Muscle layer of duodenum (tissue), 2 donors: ENCODE data around the gene NRL.

ENCODE experiments used
- H3K27ac ChIP-seq: one replicate; pipeline ENCODE4 v1.7.0; 2013; ENCODE audit warnings: mild to moderate bottlenecking, low read length
- H3K27me3 ChIP-seq: one replicate; pipeline ENCODE4 v1.7.0; 2013; ENCODE audit warnings: low read depth, mild to moderate bottlenecking, control low read depth, low read length
- H3K36me3 ChIP-seq, 2 donors: one replicate each; pipeline ENCODE4 v1.7.0; 2013; ENCODE audit warnings: low read length in 2 of 2, control low read depth in 1 of 2, mild to moderate bottlenecking in 1 of 2; ENCODE audit not compliant: insufficient read depth in 2 of 2, control insufficient read depth in 1 of 2
- H3K4me1 ChIP-seq, 2 donors: one replicate each; pipeline ENCODE4 v1.7.0; 2013; ENCODE audit warnings: low read length in 2 of 2, mild to moderate bottlenecking in 2 of 2, control low read depth in 1 of 2, moderate library complexity in 1 of 2; ENCODE audit not compliant: insufficient read depth in 2 of 2, control insufficient read depth in 1 of 2
- H3K4me3 ChIP-seq, 2 donors: one replicate each; pipeline ENCODE4 v1.7.0; 2013; ENCODE audit warnings: low read length in 2 of 2, low read depth in 1 of 2, mild to moderate bottlenecking in 1 of 2
- H3K9me3 ChIP-seq, 2 donors: one replicate each; pipeline ENCODE4 v1.7.0; 2013; ENCODE audit warnings: low read length in 2 of 2, control low read depth in 1 of 2, mild to moderate bottlenecking in 1 of 2; ENCODE audit not compliant: control insufficient read depth in 1 of 2
- donor health status: healthy.

Gene NRL

DNA sequence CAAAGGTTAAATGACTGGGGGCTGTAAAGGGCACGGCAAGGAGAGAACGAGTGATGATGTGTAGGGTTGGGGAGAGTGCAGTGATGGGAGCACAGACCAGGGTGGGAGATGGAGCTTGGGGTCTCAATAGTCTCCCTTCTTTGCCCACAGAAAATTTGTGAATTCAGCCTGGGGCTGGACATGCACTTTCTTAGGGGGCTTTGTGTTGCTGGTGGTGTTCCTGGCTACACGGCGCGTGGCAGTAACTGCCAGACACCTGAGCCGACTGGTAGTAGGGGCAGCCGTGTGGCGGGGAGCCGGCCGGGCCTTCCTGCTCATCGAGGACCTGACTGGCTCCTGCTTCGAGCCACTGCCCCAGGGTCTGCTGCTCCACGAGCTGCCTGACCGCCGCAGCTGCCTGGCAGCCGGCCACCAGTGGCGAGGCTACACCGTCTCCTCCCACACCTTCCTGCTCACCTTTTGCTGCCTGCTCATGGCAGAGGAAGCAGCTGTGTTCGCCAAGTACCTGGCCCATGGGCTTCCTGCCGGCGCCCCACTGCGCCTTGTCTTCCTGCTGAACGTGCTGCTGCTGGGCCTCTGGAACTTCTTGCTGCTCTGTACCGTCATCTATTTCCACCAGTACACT lies 17.4 kb upstream of the NRL start:
- Histone ChIP-seq H3K9me3 (no peaks in the 10 kb centered on the region), H3K4me1 (peaks cover 10 to 14% of the 10 kb centered on the region in 2 donors), H3K27ac (no peak overlapping the region), H3K36me3 (no peaks in the 10 kb centered on the region), H3K27me3 (no peaks in the 10 kb centered on the region), H3K4me3 (no peak overlapping the region)

DNA sequence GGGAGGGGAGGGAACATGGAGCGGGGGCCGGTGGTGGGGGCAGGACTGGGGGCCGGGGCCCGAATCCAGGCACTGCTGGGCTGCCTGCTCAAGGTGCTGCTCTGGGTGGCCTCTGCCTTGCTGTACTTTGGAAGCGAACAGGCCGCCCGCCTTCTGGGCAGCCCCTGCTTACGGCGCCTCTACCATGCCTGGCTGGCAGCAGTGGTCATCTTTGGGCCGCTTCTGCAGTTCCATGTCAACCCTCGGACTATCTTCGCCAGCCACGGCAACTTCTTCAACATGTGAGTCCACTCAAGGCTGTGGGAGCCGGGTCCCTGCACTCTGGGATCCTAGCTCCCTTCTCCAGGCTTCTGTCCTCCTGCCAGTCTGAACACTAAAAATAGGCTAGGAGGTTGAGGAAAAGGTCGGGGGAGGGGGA lies 16.8 kb upstream of the NRL start:
- Histone ChIP-seq H3K9me3 (no peaks in the 10 kb centered on the region), H3K4me1 (peaks cover 4 to 8% of the 10 kb centered on the region in 2 donors), H3K27me3 (no peaks in the 10 kb centered on the region), H3K4me3 (no peak overlapping the region), H3K36me3 (no peaks in the 10 kb centered on the region), H3K27ac (no peak overlapping the region)

DNA sequence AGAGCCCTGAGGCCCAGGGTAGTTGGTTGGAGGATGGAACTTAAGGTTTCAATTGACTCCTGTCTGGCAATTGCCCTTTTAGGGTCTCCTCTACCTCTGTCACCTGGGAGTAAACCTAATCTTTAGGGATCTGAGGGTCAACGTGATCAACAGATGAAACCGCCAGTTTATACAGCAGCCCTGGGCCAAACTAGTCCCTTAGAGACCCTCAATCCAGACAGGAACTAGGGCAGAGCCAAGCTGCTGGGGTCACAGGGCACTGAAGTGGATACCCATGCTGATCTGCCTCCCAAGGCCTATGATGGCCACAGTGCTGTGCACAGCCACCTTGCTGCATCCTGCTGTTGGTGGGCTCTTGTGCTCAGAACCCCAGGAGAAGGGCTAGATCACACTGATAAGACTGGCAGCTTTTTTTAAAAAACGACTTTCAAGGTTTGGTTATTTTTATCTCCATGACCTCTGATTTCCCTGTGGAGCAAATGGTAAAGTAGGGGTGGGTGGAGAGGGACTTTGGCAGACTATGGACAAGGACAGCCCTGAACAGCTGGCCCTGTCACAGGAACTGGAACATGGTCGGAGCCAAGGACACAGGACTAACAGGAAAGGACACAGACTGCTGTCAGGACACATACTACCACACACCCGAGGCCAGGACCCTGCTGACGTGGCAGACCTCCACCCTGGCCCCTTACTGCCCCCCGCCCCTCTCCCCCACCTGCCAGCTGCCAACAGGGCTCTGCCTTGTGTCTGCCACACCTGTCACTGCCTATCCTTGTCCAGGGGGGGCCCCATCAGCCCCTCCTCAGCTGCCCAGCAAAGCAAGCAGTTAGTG lies 16.2 kb upstream of the NRL start:
- no peaks in the 10 kb centered on the region for H3K27me3 ChIP-seq
- no peak overlapping the region for H3K27ac ChIP-seq
- H3K9me3 ChIP-seq, result no peaks in the 10 kb centered on the region
- no peak overlapping the region for H3K4me3 ChIP-seq
- H3K4me1 ChIP-seq, result peaks cover 4 to 7% of the 10 kb centered on the region in 2 donors
- no peaks in the 10 kb centered on the region for H3K36me3 ChIP-seq

DNA sequence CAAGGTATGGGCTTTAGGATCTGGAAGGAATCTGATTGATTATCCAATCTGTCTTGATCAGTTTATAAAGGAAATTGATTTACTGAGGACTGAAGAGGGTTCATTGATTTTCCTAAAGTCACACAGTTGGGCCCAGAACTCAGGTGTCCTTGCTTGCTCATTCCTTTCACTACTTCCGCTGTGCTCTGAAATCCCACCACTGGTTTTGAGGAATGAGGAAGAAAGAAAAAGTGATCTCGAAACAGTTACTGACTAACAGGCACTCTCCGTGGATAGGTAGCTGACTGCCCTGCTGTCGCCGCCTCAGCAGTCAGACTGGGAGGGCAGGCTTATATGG lies 15.6 kb upstream of the NRL start, which contains the start of gene FITM1:
Gene FITM1 (plus strand): TSS at position 280 of the 337 bp plus-strand sequence. CDS start 905 bp downstream, outside the sequence.
- peaks cover 2 to 4% of the 10 kb centered on the region in 2 donors for H3K4me1 ChIP-seq
- H3K4me3 ChIP-seq, result no peak within 1 kb of the TSS
- no peaks in the 10 kb centered on the region for H3K9me3 ChIP-seq
- no peaks in the 10 kb centered on the region for H3K27me3 ChIP-seq
- no peaks in the 10 kb centered on the region for H3K36me3 ChIP-seq
- H3K27ac ChIP-seq, result no peak within 1 kb of the TSS

DNA sequence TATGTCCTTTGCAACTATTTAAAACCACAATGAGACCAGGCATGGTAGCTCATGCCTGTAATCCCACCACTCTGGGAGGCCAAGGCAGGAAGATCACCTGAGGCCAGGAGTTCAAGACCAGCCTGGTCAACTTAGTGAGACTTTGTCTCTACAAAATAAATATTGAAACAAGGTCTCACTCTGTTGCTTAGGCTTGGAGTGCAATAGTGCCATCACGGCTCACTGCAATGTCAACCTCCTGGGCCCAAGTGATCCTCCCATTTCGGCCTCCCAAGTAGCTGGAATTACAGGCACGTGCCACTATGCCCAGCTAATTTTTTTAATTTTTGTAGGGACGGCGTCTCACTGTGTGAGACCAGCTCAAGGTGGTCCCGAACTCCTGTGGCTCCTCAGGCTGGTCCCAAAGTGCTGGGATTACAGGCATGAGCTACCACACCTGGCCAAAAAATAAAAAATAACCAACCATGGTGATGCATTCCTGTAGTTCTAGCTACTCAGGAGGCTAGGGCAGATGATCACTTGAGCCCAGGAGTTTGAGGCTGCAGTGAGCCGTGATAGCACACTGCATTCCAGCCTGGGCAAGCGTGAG lies 14.8 kb upstream of the NRL start:
- H3K27ac ChIP-seq, result no peak overlapping the region

GRCh38 chr14:24127673-24128072 lies 12.9 kb upstream of the NRL start:
- H3K9me3 ChIP-seq, result no peaks in the 10 kb centered on the region
- H3K27me3 ChIP-seq, result no peaks in the 10 kb centered on the region
- H3K36me3 ChIP-seq, result peaks cover 14 to 19% of the 10 kb centered on the region in 2 donors
- H3K4me1 ChIP-seq, result peaks cover 0 to 3% of the 10 kb centered on the region in 2 donors
- no peak overlapping the region for H3K27ac ChIP-seq
- no peak overlapping the region for H3K4me3 ChIP-seq

More for the DNA sequence above, 14.8 kb upstream of the NRL start:
- H3K36me3 ChIP-seq, result peaks cover 0 to 1% of the 10 kb centered on the region in 2 donors
- no peaks in the 10 kb centered on the region for H3K9me3 ChIP-seq
- no peak overlapping the region for H3K4me3 ChIP-seq
- H3K4me1 ChIP-seq, result peaks cover 0 to 3% of the 10 kb centered on the region in 2 donors
- H3K27me3 ChIP-seq, result no peaks in the 10 kb centered on the region

DNA sequence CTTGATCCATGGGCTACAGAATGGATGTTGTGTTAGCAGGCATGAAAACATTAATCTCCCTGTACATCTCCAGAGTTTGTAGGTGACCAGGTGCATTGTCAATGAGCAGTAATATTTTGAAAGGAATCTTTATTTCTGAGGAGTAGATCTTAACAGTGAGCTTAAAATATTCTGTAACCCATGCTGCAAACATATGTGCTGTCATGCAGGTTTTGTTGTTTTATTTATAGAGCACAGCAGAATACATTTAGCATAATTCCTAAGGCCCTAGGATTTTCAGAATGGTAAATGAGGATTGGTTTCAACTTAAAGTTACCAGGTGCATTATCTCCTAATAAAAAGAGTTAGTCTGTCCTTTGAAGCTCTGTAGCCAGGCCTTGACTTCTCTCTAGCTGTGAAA lies 12.2 kb upstream of the NRL start:
- Histone ChIP-seq H3K27ac (no peak overlapping the region), H3K36me3 (peaks cover 17 to 25% of the 10 kb centered on the region in 2 donors), H3K4me1 (peaks cover 0 to 3% of the 10 kb centered on the region in 2 donors), H3K4me3 (no peak overlapping the region), H3K9me3 (no peaks in the 10 kb centered on the region), H3K27me3 (no peaks in the 10 kb centered on the region)

DNA sequence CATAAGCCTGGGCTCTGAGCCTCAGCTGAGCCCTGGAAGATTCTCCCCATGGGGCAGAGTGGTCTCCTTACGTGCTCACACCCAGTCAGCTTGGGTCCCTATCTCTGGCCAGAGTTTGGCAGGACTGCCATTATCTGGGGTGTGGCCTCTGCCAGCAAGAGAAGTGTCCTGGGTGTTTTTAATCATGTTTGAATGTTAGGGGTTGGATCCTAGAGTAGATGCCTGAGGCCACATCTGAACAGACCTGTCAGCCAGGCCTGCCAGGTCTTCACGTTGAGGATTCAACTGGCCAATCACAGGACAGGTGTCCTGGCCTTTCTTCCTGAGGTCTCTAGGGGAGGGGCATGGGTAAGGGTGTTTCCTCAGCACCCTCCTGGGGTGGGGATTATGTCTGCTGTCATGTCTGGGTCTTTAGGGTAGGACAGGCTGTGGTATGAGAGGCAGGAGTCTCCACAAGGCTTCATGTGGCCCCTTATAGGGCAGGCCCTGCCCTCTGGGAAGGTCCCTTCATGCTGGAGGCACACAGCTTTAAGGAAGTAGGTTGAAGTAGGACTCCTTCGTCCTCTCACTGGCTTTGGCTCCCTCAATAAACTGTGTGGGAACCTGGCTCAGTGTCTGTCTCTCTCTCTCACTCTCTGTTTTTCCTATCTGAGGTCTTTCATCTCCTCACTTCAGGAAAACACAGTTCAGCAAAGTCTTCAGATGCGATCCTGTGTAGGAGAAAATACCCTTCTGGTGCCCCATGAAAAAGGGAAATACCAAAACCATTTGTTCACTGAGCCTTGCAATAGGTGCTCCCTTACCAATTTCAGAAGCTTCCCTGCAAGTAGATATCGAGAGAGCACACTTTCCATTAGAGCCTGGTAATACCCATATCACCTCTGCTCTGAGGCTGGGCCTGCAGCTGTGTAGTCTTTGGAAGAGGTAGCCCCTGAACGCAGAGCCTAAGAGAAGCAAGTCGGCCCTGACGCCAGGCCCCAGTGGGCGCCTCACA lies 9.0 kb upstream of the NRL start:
- H3K4me3 ChIP-seq, result no peak overlapping the region
- peaks cover 42 to 50% of the 10 kb centered on the region in 2 donors for H3K36me3 ChIP-seq
- H3K27me3 ChIP-seq, result no peaks in the 10 kb centered on the region
- no peaks in the 10 kb centered on the region for H3K4me1 ChIP-seq
- H3K9me3 ChIP-seq, result no peaks in the 10 kb centered on the region
- no peak overlapping the region for H3K27ac ChIP-seq

DNA sequence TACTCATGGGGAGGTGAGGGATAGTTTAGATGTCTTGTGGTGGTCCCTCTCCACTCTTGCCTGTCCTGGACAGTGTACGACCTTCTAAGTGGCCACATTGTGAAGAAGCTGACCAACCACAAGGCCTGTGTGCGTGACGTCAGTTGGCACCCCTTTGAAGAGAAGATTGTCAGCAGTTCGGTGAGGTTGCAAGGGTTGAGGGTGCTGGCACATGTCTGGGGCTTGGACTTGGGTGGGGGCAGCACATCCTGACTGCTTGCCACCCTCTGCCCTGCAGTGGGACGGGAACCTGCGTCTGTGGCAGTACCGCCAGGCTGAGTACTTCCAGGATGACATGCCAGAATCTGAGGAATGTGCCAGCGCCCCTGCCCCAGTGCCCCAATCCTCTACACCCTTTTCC lies 8.1 kb upstream of the NRL start:
- no peak overlapping the region for H3K4me3 ChIP-seq
- no peak overlapping the region for H3K27ac ChIP-seq
- H3K9me3 ChIP-seq, result no peaks in the 10 kb centered on the region
- no peaks in the 10 kb centered on the region for H3K27me3 ChIP-seq
- no peaks in the 10 kb centered on the region for H3K4me1 ChIP-seq
- peaks cover 51 to 59% of the 10 kb centered on the region in 2 donors for H3K36me3 ChIP-seq

DNA sequence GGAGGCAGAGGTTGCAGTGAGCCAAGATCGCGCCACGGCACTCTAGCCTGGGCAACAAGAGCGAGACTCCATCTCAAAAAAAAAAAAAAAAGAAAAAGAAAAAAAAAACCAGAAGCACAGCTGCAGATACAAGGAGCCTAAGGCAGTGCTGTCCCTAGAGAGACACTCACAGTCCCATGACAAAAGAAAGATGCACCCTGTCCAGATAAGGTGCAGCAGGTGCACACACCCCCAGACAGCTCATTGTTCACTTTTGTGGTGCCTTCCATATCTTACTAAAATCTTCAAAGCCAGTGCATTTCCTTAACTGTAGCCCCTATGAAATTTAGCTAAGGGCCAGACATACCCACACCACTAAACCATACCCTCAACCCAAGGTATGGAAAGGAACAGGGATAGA lies 7.7 kb upstream of the NRL start:
- no peak overlapping the region for H3K27ac ChIP-seq
- H3K9me3 ChIP-seq, result no peaks in the 10 kb centered on the region
- peaks cover 54 to 63% of the 10 kb centered on the region in 2 donors for H3K36me3 ChIP-seq
- no peaks in the 10 kb centered on the region for H3K27me3 ChIP-seq
- no peaks in the 10 kb centered on the region for H3K4me1 ChIP-seq
- no peak overlapping the region for H3K4me3 ChIP-seq
